HG02763 (cell line): ENCODE measurements around the gene MKRN2OS.

ENCODE experiments used
- ATAC-seq: cut with Tn5 transposase; IDR thresholded peaks from one replicate; pipeline ENCODE4 v1.9.1; 2021; ENCODE audit warnings: mild to moderate bottlenecking, moderate library complexity; ENCODE audit not compliant: unreplicated experiment

Gene MKRN2OS

DNA sequence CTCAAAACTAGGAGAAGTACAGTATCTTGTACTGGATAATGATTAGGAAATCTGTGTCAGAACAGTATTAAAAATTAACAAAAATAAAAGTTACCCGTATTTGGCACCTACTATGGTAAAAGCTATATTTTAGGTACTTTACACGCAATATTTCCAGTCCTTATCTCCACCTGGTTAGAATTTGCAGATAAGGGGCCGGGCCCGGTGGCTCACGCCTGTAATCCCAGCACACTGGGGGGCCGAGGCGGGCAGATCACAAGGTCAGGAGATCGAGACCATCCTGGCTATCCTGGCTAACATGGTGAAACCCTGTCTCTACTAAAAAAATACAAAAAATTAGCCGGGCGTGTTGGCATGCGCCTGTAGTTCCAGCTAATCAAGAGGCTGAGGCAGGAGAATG lies 28.4 kb downstream of the MKRN2OS start:
- ATAC-seq, result no peak

DNA sequence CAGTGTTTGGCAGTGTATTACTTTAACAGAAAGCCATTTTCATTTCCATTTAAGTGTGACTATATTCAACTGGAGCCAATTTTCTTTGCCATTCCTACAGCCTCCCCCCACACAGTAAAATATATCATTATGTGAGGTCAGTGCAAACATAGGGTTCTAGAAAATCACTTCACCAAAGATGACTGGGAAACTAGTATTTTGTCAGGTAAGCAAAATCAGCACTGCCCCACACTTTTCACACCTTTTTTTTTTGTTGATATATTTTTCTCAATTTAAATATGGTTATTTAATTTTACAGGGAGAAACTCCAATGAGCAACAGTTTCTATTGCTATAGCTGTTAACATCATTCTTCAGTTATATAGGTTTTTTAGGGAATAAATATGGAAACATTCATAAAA lies 29.7 kb downstream of the MKRN2OS start:
- no peak for ATAC-seq

- ATAC-seq, result no peak
Measured at GRCh38 chr3:12513694-12514446, 31.4 kb downstream of the MKRN2OS start.

DNA sequence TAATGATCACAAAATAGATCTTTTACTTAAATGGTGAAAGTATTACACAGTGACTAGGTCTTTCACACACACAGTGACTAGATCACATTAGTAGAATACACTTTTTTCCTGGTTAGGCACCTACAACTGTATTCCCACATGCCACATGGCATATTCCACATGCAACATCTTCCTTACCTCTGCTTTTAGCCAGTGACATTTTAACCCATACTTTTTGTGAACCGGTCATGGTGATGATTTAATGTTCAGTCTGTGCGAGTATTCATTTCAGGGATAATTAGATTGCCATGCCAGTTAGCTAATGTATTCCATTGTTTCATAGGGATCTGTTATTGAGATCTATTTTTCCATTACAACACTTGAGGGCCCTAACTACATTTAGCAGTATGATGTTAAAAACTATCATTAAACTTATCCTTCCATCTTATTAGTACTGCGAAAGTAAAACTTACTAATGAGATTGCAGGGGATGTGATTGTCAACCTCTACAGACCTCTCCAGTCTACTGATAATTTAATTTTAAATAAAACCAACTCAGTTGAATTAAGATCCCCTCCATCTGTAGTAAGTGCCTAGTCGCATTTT lies 32.7 kb downstream of the MKRN2OS start:
- no peak for ATAC-seq

DNA sequence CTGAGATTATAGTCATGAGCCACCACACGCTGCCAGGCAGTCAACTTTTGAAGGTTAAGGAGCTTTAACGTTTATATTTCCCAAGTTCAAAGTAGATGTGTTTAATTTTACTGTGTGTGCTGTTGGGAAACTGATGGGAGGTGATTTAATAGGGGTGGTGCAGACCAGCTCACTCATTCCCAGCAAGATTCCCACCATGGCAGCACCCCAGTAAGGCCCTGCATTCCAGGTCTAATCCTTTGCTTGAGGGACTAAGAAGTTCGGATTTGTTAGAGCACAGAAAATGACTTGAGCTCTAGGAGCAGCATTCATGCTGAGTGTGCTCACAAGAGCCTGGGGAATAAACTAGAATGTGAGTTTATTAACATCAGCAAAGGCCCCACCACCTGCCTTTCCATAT lies 35.8 kb downstream of the MKRN2OS start:
- no peak for ATAC-seq

- ATAC-seq, result no peak
Measured at GRCh38 chr3:12508291-12508700, 37.0 kb downstream of the MKRN2OS start.

DNA sequence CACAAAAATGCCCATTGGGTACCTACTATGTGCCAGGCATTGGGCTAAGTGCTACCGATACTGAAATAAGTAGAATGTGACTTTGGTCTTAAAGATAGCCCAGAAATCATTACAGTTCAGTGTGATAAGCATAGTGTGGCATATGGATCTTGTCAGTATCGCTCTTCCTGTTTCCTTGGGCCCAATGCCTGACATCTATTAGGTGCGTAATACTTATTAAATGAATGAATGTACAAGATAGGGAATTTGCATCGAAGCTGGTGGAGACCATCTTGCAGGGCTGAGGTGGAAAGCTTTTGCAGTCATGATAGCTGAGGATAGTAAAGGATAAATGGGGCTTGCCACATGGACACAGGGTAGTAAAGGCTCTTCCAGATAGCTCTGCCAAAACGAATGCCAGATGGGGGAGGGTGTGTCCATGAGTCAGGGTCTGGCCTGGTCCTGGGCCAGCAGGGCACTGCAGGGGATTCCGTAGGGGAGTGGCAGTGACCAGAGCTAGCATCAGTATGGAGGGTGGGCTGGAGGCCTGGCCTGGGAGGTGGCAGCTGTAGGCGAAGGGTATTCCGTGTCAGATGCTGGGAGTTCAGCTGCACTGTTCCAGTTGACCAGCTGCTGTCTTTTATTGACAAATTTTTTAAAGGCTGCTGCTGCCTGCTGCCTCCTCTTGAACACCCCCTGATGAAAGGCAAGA lies 37.6 kb downstream of the MKRN2OS start:
- no peak for ATAC-seq

GRCh38 chr3:12506201-12506709 lies 39.0 kb downstream of the MKRN2OS start:
- ATAC-seq, result no peak

- no peak for ATAC-seq
Measured at GRCh38 chr3:12503126-12503957, 42.0 kb downstream of the MKRN2OS start.

- ATAC-seq, result no peak
Measured at GRCh38 chr3:12501360-12502020, 43.8 kb downstream of the MKRN2OS start.

DNA sequence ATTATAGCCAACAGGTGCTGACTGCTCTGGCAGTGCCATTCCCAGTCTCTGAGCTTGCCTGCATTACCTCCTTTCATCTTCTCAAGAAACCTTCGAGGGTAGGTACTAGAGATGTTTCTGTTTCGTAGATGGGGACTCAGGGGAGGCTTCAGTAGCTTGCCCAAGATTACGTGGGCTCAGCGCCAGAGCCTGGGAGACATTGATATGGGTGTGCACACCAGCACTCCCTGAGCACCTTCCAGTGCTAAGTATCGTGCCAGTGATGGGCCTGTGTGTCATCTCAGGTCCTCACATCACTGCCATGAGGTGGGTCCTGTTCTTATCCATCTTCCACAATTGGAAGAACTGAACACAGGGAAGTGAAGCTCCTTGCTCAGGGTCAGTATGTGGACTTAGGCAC lies 45.8 kb downstream of the MKRN2OS start:
- no peak for ATAC-seq

DNA sequence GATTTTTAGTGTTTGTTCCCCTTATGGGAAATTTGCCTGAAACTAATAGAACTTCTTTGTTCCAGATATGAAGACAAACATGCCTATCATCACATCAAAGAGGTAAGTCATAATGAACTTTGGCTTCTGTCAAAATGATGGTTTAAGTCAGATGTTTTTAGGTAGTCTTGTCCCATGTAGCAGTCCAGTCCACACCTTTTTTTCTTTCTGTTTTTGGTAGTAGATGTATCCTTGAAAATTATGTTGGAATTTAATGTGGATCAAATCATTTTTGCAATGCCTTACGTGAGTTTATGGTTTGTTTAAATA lies 48.9 kb downstream of the MKRN2OS start:
- ATAC-seq, result no peak

- no peak for ATAC-seq
Measured at GRCh38 chr3:12495749-12496452, 49.4 kb downstream of the MKRN2OS start.

DNA sequence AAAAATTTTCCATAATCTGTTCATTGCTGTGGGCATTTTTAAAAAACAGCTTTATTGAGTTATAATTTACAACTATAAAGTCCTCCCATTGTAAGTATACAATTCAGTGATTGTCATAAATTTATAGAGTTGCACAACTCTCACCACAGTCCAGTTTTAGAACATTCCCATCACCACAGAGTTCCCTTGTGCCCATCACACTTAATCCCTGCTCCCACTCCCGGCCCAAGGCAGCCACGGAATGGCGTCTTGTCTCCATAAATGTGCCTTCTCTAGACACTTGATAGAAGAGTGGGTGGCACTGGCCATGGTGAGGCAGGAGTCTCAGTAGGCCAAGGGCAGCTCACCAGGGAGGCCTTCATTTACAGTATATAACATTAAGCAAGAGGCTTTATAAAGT lies 54.8 kb downstream of the MKRN2OS start:
- ATAC-seq, result no peak

- ATAC-seq, result no peak
Measured at GRCh38 chr3:12489832-12490231, 55.5 kb downstream of the MKRN2OS start.
